KMS-11 (cell line): ENCODE measurements around the gene MACROD2.

Experiments
- H2AFZ ChIP-seq: fragments of 200-600 bp; sonication (generic); 2 replicates; pipeline ENCODE4 v1.6.1; 2016; ENCODE audit warnings: antibody characterized with exemption, mixed run types, low read depth
- H3K27ac ChIP-seq: fragments of 200-600 bp; sonication (generic); 2 replicates; pipeline ENCODE4 v1.6.1; 2016; ENCODE audit warnings: mild to moderate bottlenecking, mixed run types
- H3K27me3 ChIP-seq: fragments of 200-600 bp; sonication (generic); 2 replicates; pipeline ENCODE4 v1.6.1; 2017; ENCODE audit warnings: mild to moderate bottlenecking, low read depth, mixed run types, moderate library complexity; ENCODE audit not compliant: insufficient read depth
- H3K36me3 ChIP-seq: fragments of 200-600 bp; sonication (generic); 2 replicates; pipeline ENCODE4 v1.6.1; 2017; ENCODE audit warnings: mild to moderate bottlenecking, mixed run types; ENCODE audit not compliant: insufficient read depth
- H3K4me1 ChIP-seq: fragments of 200-600 bp; sonication (generic); 2 replicates; pipeline ENCODE4 v1.6.1; 2016; ENCODE audit warnings: mild to moderate bottlenecking, low read depth, mixed run types; ENCODE audit not compliant: poor library complexity, severe bottlenecking
- H3K4me2 ChIP-seq: fragments of 200-600 bp; sonication (generic); 2 replicates; pipeline ENCODE4 v1.7.0; 2016; ENCODE audit warnings: mild to moderate bottlenecking, mixed run types
- H3K4me3 ChIP-seq: fragments of 200-600 bp; sonication (generic); IDR thresholded peaks from 2 replicates; pipeline ENCODE4 v1.6.1; 2017; ENCODE audit warnings: low read depth, low read length, mixed read lengths; ENCODE audit not compliant: insufficient read depth
- H3K79me2 ChIP-seq: fragments of 200-600 bp; sonication (generic); 2 replicates; pipeline ENCODE4 v1.6.1; 2016; ENCODE audit warnings: low read depth, mixed run types; ENCODE audit not compliant: insufficient read depth
- H3K9ac ChIP-seq: fragments of 200-600 bp; sonication (generic); 2 replicates; pipeline ENCODE4 v1.6.1; 2016; ENCODE audit warnings: mild to moderate bottlenecking, mixed run types
- H4K20me1 ChIP-seq: fragments of 200-600 bp; sonication (generic); 2 replicates; pipeline ENCODE4 v1.6.1; 2016; ENCODE audit warnings: mild to moderate bottlenecking, mixed run types; ENCODE audit not compliant: insufficient read depth
- CTCF ChIP-seq: fragments of 200-600 bp; sonication (generic); conservative IDR thresholded peaks from 2 replicates; pipeline ENCODE4 v1.6.1; 2017; ENCODE audit warnings: low read depth, mild to moderate bottlenecking, antibody characterized with exemption, low read length, moderate library complexity, mixed read lengths

MACROD2 gene

GRCh38 chr20:14785065-14785743, 789.9 kb downstream of the MACROD2 start:
- H3K36me3 ChIP-seq, result no peaks in the 10 kb centered on the region
- no peak for TF ChIP-seq CTCF

GRCh38 chr20:14790190-14790589, 794.9 kb downstream of the MACROD2 start:
- H3K79me2 ChIP-seq, result no peaks in the 10 kb centered on the region
- TF ChIP-seq CTCF, result no peak

More at GRCh38 chr20:14785065-14785743, 789.9 kb downstream of the MACROD2 start:
- no peak overlapping the region for H3K4me3 ChIP-seq
- no peaks in the 10 kb centered on the region for H3K79me2 ChIP-seq
- H3K27me3 ChIP-seq, result no peaks in the 10 kb centered on the region
- no peak overlapping the region for H3K9ac ChIP-seq
- no peak overlapping the region for H3K4me2 ChIP-seq
- H3K27ac ChIP-seq, result no peak overlapping the region
- H2AFZ ChIP-seq, result no peak overlapping the region
- H3K4me1 ChIP-seq, result no peaks in the 10 kb centered on the region
- H4K20me1 ChIP-seq, result no peaks in the 10 kb centered on the region

GRCh38 chr20:14790771-14791620, 795.7 kb downstream of the MACROD2 start:
- Histone ChIP-seq H2AFZ (no peak overlapping the region), H3K9ac (no peak overlapping the region), H3K27ac (no peak overlapping the region), H4K20me1 (no peaks in the 10 kb centered on the region), H3K4me3 (no peak overlapping the region), H3K36me3 (no peaks in the 10 kb centered on the region), H3K4me2 (no peak overlapping the region), H3K4me1 (no peaks in the 10 kb centered on the region), H3K27me3 (no peaks in the 10 kb centered on the region), H3K79me2 (no peaks in the 10 kb centered on the region)
- TF ChIP-seq CTCF, result no peak

More at GRCh38 chr20:14790190-14790589, 794.9 kb downstream of the MACROD2 start:
- no peaks in the 10 kb centered on the region for H3K27me3 ChIP-seq
- no peaks in the 10 kb centered on the region for H4K20me1 ChIP-seq
- H3K4me1 ChIP-seq, result no peaks in the 10 kb centered on the region
- no peak overlapping the region for H3K4me3 ChIP-seq
- H3K27ac ChIP-seq, result no peak overlapping the region
- no peaks in the 10 kb centered on the region for H3K36me3 ChIP-seq
- no peak overlapping the region for H3K4me2 ChIP-seq
- H3K9ac ChIP-seq, result no peak overlapping the region
- H2AFZ ChIP-seq, result no peak overlapping the region

GRCh38 chr20:14792915-14793314, 797.6 kb downstream of the MACROD2 start:
- Histone ChIP-seq H2AFZ (no peak overlapping the region), H3K4me2 (no peak overlapping the region), H3K79me2 (no peaks in the 10 kb centered on the region)

More at GRCh38 chr20:14792915-14793314, 797.6 kb downstream of the MACROD2 start:
- TF ChIP-seq CTCF, result no peak
- Histone ChIP-seq H3K4me1 (no peaks in the 10 kb centered on the region), H3K4me3 (no peak overlapping the region), H3K27me3 (no peaks in the 10 kb centered on the region), H3K36me3 (no peaks in the 10 kb centered on the region), H4K20me1 (no peaks in the 10 kb centered on the region), H3K27ac (no peak overlapping the region), H3K9ac (no peak overlapping the region)
